Nephron progenitor cell (in vitro differentiated cells): Measurements from ENCODE around the gene PEDS1.
A peak's percentile ranks its signal among the peaks of the same experiment; 100 is the strongest.
"Not testable (repeated sequence)": the region's sequence is repeated elsewhere in the genome, so short reads cannot be mapped to it uniquely, and the experiment has no call there.

ENCODE experiments used
- DNase-seq: peaks from one replicate; pipeline ENCODE4 v3.0.0; 2021
- H3K27ac Mint-ChIP-seq: 2 replicates; pipeline ENCODE4 v1.8.0; 2021; ENCODE audit warnings: mild to moderate bottlenecking, moderate library complexity, mixed read lengths
- H3K27me3 Mint-ChIP-seq: 2 replicates; pipeline ENCODE4 v1.8.0; 2021; ENCODE audit warnings: mild to moderate bottlenecking, low read depth, mixed read lengths; ENCODE audit not compliant: poor library complexity
- H3K36me3 Mint-ChIP-seq: 2 replicates; pipeline ENCODE4 v1.8.0; 2021; ENCODE audit warnings: low read depth, mixed read lengths
- H3K4me1 Mint-ChIP-seq: 2 replicates; pipeline ENCODE4 v1.8.0; 2021; ENCODE audit warnings: mixed read lengths
- H3K4me3 Mint-ChIP-seq: 2 replicates; pipeline ENCODE4 v1.8.0; 2021; ENCODE audit warnings: mild to moderate bottlenecking, moderate library complexity, mixed read lengths
- H3K9me3 Mint-ChIP-seq: 2 replicates; pipeline ENCODE4 v1.8.0; 2021; ENCODE audit warnings: mild to moderate bottlenecking, moderate library complexity, mixed read lengths
- CTCF ChIP-seq: fragments of 200-600 bp; sonication (generic); IDR thresholded peaks from 2 replicates; pipeline ENCODE4 v1.5.0; 2021; ENCODE audit warnings: antibody characterized with exemption

The PEDS1 gene

DNA sequence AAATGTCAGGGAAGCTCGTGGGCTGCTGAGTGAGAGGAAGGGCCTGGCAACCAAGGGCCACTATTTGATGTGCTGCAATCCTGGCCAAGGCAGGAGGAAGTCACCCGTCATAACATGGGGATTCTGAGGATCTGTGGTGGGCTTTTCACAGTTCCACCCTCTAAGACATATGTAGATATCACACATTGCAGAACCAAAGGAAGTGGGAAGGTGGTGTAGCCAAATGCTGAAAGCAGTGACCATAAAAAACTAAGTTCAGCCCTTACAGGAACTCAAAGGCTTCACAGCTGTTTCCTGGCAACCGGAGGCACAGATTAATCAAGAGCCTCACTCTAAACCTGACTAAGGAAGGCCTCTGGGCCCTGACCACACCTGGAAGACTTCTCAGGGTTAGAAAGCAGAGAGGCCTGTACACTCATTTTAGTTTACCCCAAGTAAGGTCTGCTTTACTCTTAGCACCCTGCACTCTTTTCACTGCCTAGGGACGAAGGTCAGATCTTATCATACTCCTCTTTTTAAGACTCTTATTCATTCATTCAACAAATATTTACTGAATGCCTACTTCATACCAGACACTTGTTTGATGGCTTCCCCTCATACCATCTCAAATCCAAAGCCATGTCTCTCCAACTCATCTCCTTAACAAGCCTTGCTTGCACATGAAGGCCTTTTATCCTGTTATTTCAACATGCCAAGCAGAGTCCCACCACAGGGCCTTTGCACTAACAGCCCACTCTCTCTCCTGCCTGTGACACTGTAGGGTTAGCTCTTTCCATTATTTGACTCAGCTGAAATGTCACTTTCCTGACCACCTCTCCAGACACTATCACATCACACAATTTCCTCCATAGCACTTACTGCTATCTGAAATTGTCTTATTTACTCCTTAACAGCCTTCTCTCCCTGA is 43.1 kb downstream of the PEDS1 start:
- DNase-seq: no peak
- TF ChIP-seq CTCF: no peak
- Mint-ChIP-seq H3K27me3 (no peaks in the 10 kb centered on the region), H3K36me3 (peaks cover 24% of the 10 kb centered on the region), H3K9me3 (no peaks in the 10 kb centered on the region), H3K4me3 (peak overlapping the region; percentile 95), H3K4me1 (peaks cover 80% of the 10 kb centered on the region), H3K27ac (peak overlapping the region; percentile 78)

- no peak overlapping the region for H3K4me3 Mint-ChIP-seq
- H3K27me3 Mint-ChIP-seq: no peaks in the 10 kb centered on the region
- peaks cover 33% of the 10 kb centered on the region for H3K36me3 Mint-ChIP-seq
- no peak for TF ChIP-seq CTCF
- H3K27ac Mint-ChIP-seq: peak overlapping the region; percentile 65
- H3K9me3 Mint-ChIP-seq: no peaks in the 10 kb centered on the region
- peaks cover 63% of the 10 kb centered on the region for H3K4me1 Mint-ChIP-seq
- no peak for DNase-seq
Observed at GRCh38 chr20:50108556-50109235, 44.8 kb downstream of the PEDS1 start.

DNA sequence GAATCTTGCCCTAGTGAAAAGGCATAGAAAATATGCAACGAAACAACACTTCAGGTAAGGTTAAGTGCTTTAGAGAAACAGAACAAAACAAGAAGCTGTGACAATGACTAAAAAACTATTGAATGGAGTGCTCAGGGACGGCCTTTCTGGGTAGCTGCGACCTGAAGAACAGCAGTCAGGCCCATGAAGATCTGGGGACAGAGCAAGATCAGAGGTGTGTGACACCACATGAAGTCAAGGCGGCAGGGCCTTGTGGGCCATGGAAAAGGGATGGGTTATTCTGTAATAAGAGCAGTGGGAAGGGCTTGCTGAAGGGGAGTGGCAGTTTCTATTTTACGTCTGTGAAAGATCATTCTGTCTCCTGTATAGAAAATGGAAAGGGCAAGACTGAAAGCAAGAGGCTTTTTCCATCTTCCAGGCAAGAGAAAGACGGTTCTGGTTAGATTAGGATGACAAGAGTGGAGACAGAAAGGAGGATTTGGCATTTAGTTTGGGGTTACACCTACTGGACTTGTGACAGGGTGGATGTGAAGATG is 45.7 kb downstream of the PEDS1 start:
- H3K27me3 Mint-ChIP-seq: no peaks in the 10 kb centered on the region
- H3K4me3 Mint-ChIP-seq: no peak overlapping the region
- no peaks in the 10 kb centered on the region for H3K9me3 Mint-ChIP-seq
- no peak for DNase-seq
- H3K36me3 Mint-ChIP-seq: peaks cover 38% of the 10 kb centered on the region
- peak overlapping the region; percentile 89 for H3K27ac Mint-ChIP-seq
- peaks cover 59% of the 10 kb centered on the region for H3K4me1 Mint-ChIP-seq
- no peak for TF ChIP-seq CTCF

- no peaks in the 10 kb centered on the region for H3K9me3 Mint-ChIP-seq
- H3K27ac Mint-ChIP-seq: peak overlapping the region; percentile 94
- H3K4me1 Mint-ChIP-seq: peaks cover 61% of the 10 kb centered on the region
- H3K27me3 Mint-ChIP-seq: no peaks in the 10 kb centered on the region
- no peak for DNase-seq
- no peak overlapping the region for H3K4me3 Mint-ChIP-seq
- no peak for TF ChIP-seq CTCF
- peaks cover 45% of the 10 kb centered on the region for H3K36me3 Mint-ChIP-seq
Observed at GRCh38 chr20:50107086-50107660, 46.4 kb downstream of the PEDS1 start.

DNA sequence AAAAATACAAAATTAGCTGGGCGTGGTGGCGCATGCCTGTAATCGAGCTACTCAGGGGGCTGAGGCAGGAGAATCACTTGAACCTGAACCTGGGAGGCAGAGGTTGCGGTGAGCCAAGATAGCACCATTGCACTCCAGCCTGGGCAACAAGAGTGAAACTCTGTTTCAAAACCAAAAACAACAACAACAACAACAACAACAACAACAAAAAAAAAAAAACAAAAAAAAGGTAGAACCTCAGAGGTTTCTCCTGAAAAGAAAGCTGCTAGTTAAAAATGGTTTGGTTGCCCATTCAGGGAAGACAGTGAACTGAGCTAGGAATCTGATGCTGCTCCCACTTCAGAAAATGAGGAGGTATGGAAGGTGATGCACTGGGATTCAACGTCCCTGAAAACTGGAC is 46.9 kb downstream of the PEDS1 start:
- H3K9me3 Mint-ChIP-seq, H3K4me3 Mint-ChIP-seq, H3K27me3 Mint-ChIP-seq, DNase-seq: not testable (repeated sequence)
- Mint-ChIP-seq H3K27ac (peak overlapping the region; percentile 59), H3K4me1 (peaks cover 61% of the 10 kb centered on the region), H3K36me3 (peaks cover 50% of the 10 kb centered on the region)
